GM19455 (cell line): ENCODE results near the gene TXNL4B.

ENCODE experiments used
- ATAC-seq: cut with Tn5 transposase; IDR thresholded peaks from one replicate; pipeline ENCODE4 v1.9.1; 2021; ENCODE audit not compliant: unreplicated experiment

TXNL4B gene

DNA sequence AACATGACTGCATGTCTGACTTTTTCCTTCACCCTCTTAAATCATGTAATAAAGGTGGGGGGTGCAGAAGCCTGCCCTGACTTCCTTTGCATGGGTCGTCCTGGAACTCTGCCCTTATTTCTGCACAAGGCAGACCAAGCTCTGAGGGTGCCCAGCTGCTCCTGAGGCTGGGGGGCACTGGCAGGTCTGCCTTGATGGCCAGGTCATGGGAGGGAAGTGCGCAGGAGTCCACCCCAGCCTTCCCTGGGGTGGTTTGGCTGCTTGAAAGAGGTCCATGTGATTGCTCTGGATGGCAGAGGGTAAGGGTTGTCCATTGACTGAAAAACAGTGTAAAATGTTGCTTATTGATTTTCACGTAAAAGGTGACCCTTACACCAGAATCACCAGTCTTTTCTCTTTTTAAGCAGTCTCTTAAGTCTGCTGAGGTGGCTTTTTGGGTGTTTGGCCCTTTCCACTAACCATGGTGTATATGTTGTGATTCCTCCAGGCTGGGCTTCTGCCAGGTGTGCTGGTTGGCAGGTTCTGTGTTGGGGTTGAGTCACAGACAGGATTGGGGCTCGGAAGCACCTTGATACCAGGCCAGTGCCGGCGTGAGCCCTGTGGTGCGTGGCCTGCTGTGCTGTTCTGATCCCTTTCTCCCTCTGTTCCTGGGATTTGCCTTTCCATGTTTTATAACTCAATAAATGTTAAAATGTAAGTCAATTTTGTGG, 19.6 kb upstream of the TXNL4B start:
- no peak for ATAC-seq

DNA sequence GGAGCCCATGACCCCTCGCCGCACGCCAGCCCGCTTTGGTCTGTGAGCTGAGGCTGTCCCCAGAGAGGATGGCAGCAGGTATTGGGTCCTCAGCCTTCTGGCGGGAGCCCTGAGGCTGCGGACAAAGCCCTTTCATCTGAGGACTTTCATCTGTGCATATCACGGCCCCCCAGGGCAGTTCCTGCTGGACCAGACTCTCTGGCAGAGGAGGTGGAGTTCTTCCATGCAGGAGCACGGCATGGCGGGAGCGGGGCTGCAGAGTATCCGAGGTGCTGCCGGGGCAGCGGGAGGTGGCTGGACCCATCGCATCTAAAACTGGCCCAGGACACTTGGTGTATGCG, 19.0 kb upstream of the TXNL4B start:
- ATAC-seq, result no peak

- no peak for ATAC-seq
Observed at GRCh38 chr16:72111657-72112451, 18.4 kb upstream of the TXNL4B start.

DNA sequence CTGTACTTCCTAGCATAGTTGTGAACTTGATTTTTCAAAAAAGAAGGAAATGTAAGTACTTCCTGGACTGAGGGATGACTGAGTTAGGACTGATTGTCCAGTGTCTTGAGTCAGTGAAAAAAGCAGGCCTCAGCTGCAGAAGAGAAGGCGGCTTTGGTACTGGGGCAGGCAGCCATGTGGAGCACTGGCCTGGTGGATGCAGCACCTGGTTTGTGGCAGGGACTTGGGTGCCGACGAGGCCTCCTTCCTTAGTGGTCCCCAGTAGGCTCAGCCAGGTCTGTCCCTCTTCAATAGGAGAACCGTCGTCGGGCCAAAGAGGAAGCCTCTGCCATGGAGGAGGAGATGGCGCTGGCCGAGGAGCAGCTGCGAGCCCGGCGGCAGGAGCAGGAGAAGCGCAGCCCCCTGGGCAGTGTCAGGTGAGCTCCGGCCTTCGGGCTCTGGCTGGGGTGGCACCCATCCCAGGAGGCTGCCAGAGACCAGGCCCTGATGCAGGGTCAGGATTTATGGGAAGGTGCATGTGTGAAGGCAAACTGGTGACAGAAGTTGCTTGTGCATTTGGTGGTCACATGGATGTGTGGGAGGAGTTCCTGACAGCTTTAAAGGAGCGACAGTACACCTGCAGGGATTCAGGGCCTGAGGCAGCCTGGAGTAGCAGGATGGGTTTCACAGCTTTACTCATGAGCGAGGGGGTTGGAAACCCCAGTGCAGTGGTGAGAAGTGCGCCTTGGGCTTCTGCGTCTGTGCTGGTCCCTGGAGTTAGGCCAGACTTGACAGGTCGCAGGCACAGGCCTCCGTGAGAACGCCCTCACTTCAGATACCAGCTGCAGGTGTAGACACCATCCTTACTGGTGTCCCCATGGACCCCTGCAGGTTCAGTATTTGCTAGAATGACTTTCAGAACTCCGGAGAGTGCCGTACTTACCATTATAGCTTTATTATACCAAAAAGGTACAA, 17.5 kb upstream of the TXNL4B start:
- no peak for ATAC-seq

GRCh38 chr16:72109966-72110530, 16.6 kb upstream of the TXNL4B start:
- no peak for ATAC-seq

- no peak for ATAC-seq
Observed at GRCh38 chr16:72109300-72109699, 15.9 kb upstream of the TXNL4B start.

GRCh38 chr16:72108353-72109102, 15.1 kb upstream of the TXNL4B start:
- no peak for ATAC-seq

DNA sequence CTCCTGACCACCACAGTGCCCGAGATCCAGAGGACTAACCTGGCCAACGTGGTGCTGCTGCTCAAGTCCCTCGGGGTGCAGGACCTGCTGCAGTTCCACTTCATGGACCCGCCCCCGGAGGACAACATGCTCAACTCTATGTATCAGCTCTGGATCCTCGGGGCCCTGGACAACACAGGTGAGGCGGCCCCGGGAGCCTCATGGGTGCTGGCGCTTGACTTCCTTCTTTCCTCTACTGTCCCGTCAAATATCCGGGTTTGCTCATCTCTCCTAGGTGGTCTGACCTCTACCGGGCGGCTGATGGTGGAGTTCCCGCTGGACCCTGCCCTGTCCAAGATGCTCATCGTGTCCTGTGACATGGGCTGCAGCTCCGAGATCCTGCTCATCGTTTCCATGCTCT, 14.0 kb upstream of the TXNL4B start:
- no peak for ATAC-seq

GRCh38 chr16:72105978-72106377, 12.6 kb upstream of the TXNL4B start:
- ATAC-seq, result no peak

GRCh38 chr16:72104905-72105304, 11.5 kb upstream of the TXNL4B start:
- ATAC-seq, result no peak

- no peak for ATAC-seq
Observed at GRCh38 chr16:72101195-72101594, 7.8 kb upstream of the TXNL4B start.

- peak; percentile 74 for ATAC-seq
Observed at GRCh38 chr16:72099377-72099818, 6.0 kb upstream of the TXNL4B start.

DNA sequence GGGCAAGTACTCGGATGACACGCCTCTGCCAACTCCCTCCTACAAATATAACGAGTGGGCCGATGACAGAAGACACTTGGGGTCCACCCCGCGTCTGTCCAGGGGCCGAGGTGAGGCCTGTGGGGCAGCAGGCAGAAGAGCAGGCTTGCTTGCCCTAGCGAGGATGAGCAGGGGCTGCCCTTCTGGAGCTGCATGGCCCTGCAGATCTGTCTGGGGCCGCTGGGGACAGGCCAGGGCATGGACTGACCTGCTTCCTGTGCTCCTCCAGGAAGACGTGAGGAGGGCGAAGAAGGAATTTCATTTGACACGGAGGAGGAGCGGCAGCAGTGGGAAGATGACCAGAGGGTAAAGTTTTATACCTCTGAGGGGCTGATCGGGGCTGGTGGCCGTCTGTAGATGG, 5.5 kb upstream of the TXNL4B start:
- no peak for ATAC-seq

DNA sequence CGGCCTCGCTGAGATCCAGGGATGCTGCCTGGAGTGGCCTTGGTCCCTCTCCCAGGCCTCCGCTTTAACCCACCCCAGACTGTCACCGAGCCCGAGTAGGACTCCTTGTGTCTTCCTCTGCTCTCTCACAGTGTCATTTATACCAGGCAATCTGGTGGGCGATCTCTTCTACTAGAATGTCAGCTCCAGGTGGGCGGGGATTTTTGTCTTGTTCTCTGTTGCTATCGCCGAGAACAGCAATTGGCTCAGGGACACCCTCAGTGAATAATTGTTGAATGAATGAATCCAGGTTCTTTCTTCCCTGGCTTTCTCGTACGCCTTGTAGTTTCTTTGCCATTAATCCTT, 818 bp upstream of the TXNL4B start:
- ATAC-seq, result no peak

DNA sequence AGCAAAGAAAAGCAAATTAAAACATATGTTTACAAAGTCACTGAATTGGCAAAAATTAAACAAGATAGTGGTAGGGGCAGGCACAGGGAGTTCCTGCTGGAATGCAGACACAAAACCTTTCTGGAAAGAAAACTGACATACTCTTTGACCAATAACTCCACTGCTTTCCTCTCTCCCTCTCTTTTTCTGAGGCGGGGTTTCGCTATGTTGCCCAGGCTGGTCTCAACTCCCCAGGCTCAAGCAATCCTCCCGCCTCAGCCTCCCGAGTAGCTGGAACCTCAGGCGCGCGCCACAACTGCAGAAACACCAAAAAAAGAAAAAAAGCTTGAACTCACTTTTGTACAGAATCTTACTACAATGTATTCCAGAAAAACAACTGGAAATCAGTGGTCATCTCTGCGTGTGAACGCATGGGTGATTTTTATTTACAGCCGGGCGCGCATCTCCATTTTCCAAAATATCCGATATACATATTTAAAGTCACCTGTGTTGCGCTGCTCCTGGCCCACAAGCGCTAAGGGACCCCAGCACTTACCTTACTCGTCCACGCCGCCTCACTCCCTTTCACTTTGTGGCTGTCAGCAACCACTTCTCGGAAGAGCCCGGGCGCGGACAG, 480 bp downstream of the TXNL4B start:
- no peak for ATAC-seq

DNA sequence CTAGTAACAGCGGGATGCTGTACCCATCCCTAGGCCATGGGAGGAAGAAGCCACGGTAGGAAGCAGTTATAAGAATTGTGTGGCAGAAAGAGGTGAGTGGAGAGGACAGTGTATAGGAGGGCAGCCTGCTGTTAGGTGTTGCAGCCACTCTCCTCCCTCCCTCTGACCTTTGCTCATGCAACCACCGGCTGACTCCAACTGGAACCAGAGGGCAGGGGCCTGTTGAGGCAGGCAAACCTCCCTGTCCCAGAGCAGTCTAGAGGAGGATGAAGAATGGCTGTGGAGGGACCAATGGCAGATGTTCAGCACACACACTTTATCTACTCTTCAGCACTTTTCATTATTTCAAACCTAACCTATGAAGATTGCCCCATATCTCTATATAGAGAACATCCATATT, 2.2 kb downstream of the TXNL4B start:
- no peak for ATAC-seq

GRCh38 chr16:72085002-72085401, 8.4 kb downstream of the TXNL4B start:
- ATAC-seq, result no peak

- ATAC-seq, result no peak
Observed at GRCh38 chr16:72084445-72084844, 9.0 kb downstream of the TXNL4B start.

DNA sequence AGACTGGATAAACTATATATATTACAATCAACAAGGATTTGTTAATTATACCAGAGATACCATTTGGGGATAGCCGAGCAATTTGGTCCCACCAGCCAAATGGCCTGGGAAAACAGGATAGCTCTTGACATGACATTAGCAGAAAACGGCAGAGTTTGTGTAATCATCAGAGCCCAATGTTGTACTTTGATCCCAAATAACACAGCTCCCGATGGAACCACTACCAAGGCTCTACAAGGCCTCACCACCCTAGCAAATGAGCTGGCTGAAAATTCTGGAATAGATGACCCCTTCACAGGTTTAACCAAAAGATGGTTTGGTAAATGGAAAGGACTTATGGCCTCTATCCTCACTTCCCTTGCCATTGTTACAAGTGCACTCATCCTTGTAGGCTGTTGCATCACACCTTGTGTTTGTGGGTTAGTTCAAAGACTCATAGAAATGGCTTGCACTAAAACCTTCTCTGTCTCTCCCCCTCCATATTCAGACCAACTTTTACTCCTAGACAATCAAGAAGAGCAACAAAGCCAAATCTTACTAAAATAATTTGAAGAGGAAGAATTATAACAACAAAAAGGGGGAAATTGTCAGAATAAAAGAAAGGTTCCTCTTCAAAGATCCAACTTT, 9.5 kb downstream of the TXNL4B start:
- ATAC-seq, result no peak
